Measurements from ENCODE around the gene HBG1.

Gene HBG1

GRCh38 chr11:5224538-5225479 is 24.8 kb downstream of the HBG1 start:
- DNase-seq = no peak

DNA sequence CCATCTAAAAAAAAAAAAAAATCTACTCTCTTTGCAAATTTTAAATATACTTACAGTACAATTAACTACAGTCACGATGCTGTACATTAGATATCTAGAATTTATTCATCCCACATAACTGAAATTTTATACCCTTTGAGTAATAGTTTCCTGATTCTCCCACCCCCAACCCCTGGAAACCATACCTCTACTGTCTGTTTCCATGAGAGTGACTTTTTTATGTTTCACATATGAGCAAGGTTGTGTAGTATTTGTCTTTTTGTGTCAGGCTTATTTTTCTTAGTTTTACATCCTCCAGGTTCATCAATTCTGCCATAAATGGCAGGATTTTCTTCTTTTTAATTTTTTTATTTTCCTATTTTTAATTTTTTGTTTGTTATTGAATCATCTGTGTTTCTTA is 26.0 kb downstream of the HBG1 start:
- no peak for DNase-seq

- no peak for DNase-seq
Measured at GRCh38 chr11:5223146-5223545, 26.5 kb downstream of the HBG1 start.

DNA sequence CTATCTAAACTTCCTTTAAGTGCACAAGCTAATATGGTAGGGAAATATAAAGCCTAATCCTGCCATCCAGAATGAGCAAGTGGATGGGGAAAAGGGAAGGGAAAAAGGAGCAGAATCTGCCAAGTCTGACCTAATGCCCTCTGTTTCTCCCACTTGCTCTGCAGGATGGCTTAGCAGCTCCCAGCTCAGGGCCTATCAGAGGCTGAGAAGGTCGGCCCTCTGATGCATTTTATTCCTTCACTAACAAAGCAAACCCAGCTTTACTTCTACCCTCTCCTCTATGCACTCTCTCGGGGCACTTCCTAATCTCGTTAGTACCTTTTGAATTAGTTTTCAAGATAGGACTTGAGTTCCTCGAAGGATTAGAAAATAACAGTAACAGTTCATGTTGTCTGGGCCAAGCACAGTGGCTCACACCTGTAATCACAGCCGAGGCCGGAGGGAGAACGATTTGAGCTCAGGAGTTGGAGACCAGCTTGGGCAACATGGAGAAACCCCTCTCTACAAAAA is 39.2 kb downstream of the HBG1 start:
- no peak for DNase-seq

GRCh38 chr11:5204787-5205186 is 44.9 kb downstream of the HBG1 start:
- no peak for DNase-seq

DNA sequence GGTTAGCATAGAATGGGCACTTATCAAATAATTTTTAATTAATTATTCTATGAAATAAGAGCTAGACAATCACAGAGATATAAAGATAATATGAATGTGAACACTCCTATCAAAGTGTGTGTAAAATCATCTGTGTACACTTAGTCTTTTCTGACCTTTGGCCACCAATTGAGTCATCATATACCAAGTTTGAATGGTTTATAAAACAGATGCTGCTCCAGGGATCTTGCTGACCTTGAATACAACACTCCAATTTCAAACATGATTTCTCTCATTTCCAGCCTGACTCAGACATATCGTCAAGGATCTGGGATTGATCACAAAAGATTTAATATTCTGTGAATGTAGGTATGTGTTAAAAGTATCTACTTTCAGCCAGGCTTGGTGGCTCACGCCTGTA is 46.3 kb downstream of the HBG1 start:
- DNase-seq = no peak

GRCh38 chr11:5200582-5200981 is 49.1 kb downstream of the HBG1 start, which contains the start of gene OR51V1:
Gene OR51V1 (minus strand): TSS chr11:5200682. CDS start chr11:5200682, 0 bp downstream.
- DNase-seq = no peak

- DNase-seq = no peak
Measured at GRCh38 chr11:5198285-5198684, 51.4 kb downstream of the HBG1 start.
